DOHH2 (cell line): Measurements from ENCODE around the gene NPEPPS.
A peak's percentile ranks its signal among the peaks of the same experiment; 100 is the strongest.

Experiments
- H3F3A ChIP-seq: fragments of 200-600 bp; sonication (generic), shearing (Covaris generic); 2 replicates; pipeline ENCODE4 v1.6.0; 2016; ENCODE audit warnings: antibody characterized with exemption, mild to moderate bottlenecking; ENCODE audit not compliant: control insufficient read depth, insufficient read depth
- H3K27ac ChIP-seq: fragments of 200-600 bp; sonication (generic); 2 replicates; pipeline ENCODE4 v1.5.1; 2014; ENCODE audit warnings: low read depth, mild to moderate bottlenecking, low read length, moderate library complexity
- H3K27me3 ChIP-seq: fragments of 200-600 bp; sonication (generic); 2 replicates; pipeline ENCODE4 v1.6.1; 2014; ENCODE audit warnings: mild to moderate bottlenecking, low read length, mixed read lengths; ENCODE audit not compliant: control insufficient read depth
- H3K36me3 ChIP-seq: fragments of 200-600 bp; sonication (generic); 2 replicates; pipeline ENCODE4 v1.6.1; 2014; ENCODE audit warnings: mild to moderate bottlenecking, low read length, moderate library complexity, mixed read lengths; ENCODE audit not compliant: control insufficient read depth
- H3K4me1 ChIP-seq: fragments of 200-600 bp; sonication (generic); 2 replicates; pipeline ENCODE4 v1.6.1; 2014; ENCODE audit warnings: mild to moderate bottlenecking, low read length, mixed read lengths; ENCODE audit not compliant: control insufficient read depth
- H3K4me2 ChIP-seq: fragments of 200-600 bp; sonication (generic); 2 replicates; pipeline ENCODE4 v1.6.0; 2014; ENCODE audit warnings: mild to moderate bottlenecking, low read length, moderate library complexity
- H3K4me3 ChIP-seq: fragments of 200-600 bp; sonication (generic); 2 replicates; pipeline ENCODE4 v1.5.1; 2014; ENCODE audit warnings: mild to moderate bottlenecking, low read length, mixed read lengths
- H3K79me2 ChIP-seq: fragments of 200-600 bp; sonication (generic); 2 replicates; pipeline ENCODE4 v1.6.1; 2014; ENCODE audit warnings: mild to moderate bottlenecking, low read length, mixed read lengths; ENCODE audit not compliant: control insufficient read depth
- H3K9me2 ChIP-seq: fragments of 200-600 bp; sonication (generic); replicated peaks from 2 replicates; pipeline ENCODE4 v1.6.1; 2014; ENCODE audit warnings: mild to moderate bottlenecking, low read length, mixed read lengths; ENCODE audit not compliant: control insufficient read depth
- H3K9me3 ChIP-seq: fragments of 200-600 bp; sonication (generic); 2 replicates; pipeline ENCODE4 v1.6.1; 2014; ENCODE audit warnings: antibody characterized with exemption, low read length, mixed read lengths; ENCODE audit not compliant: control insufficient read depth, insufficient read depth
- H4K20me1 ChIP-seq: fragments of 200-600 bp; sonication (generic); 2 replicates; pipeline ENCODE4 v1.6.0; 2014; ENCODE audit warnings: low read depth, mild to moderate bottlenecking, antibody characterized with exemption, low read length, moderate library complexity; ENCODE audit not compliant: control insufficient read depth, insufficient read depth
- EZH2phosphoT487 ChIP-seq: fragments of 200-600 bp; sonication (generic); IDR thresholded peaks from 2 replicates; pipeline ENCODE4 v1.6.1; 2017; ENCODE audit warnings: borderline replicate concordance, mild to moderate bottlenecking, antibody characterized with exemption, low read length, moderate library complexity, mixed read lengths
- TF ChIP-seq, protein P1 (sequence below): fragments of 200-600 bp; sonication (generic); IDR thresholded peaks from one replicate; pipeline ENCODE4 v1.5.1; 2014; ENCODE audit warnings: antibody characterized with exemption, mild to moderate bottlenecking, low read depth, low read length; ENCODE audit not compliant: poor library complexity, severe bottlenecking

NPEPPS gene

DNA sequence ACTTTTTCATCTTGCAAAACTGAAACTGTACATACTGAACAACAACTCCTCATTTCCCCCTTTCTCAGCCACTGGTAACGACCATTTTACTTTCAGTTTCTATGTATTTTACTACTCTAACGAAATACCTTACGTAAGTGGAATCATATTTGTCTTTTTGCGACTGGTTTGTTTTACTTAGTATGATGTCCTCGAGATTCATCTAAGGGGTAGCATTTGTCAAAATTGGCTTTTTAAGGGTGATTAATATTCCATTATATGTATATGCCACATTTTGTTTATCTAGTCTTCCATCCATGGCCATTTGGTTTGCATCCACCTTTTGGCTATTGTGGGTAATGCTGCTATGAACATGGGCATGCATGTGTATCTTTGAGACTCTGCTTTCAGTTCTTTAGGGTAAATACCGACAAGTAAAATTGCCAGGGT lies 129.2 kb downstream of the NPEPPS start:
- no peaks in the 10 kb centered on the region for H3K9me3 ChIP-seq
- H3K27ac ChIP-seq = peak overlapping the region; percentile 60
- peaks cover 97% of the 10 kb centered on the region for H3K36me3 ChIP-seq
- peaks cover 35% of the 10 kb centered on the region for H4K20me1 ChIP-seq
- H3K9me2 ChIP-seq = no peaks in the 10 kb centered on the region
- H3K4me2 ChIP-seq = peak overlapping the region; percentile 52
- peaks cover 50% of the 10 kb centered on the region for H3F3A ChIP-seq
- H3K4me1 ChIP-seq = peaks cover 96% of the 10 kb centered on the region
- peaks cover 88% of the 10 kb centered on the region for H3K79me2 ChIP-seq
- H3K4me3 ChIP-seq = peak overlapping the region; percentile 51
- H3K27me3 ChIP-seq = no peaks in the 10 kb centered on the region
- TF ChIP-seq, protein P1, sequence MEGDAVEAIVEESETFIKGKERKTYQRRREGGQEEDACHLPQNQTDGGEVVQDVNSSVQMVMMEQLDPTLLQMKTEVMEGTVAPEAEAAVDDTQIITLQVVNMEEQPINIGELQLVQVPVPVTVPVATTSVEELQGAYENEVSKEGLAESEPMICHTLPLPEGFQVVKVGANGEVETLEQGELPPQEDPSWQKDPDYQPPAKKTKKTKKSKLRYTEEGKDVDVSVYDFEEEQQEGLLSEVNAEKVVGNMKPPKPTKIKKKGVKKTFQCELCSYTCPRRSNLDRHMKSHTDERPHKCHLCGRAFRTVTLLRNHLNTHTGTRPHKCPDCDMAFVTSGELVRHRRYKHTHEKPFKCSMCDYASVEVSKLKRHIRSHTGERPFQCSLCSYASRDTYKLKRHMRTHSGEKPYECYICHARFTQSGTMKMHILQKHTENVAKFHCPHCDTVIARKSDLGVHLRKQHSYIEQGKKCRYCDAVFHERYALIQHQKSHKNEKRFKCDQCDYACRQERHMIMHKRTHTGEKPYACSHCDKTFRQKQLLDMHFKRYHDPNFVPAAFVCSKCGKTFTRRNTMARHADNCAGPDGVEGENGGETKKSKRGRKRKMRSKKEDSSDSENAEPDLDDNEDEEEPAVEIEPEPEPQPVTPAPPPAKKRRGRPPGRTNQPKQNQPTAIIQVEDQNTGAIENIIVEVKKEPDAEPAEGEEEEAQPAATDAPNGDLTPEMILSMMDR = no peak
- no peak for TF ChIP-seq EZH2phosphoT487

DNA sequence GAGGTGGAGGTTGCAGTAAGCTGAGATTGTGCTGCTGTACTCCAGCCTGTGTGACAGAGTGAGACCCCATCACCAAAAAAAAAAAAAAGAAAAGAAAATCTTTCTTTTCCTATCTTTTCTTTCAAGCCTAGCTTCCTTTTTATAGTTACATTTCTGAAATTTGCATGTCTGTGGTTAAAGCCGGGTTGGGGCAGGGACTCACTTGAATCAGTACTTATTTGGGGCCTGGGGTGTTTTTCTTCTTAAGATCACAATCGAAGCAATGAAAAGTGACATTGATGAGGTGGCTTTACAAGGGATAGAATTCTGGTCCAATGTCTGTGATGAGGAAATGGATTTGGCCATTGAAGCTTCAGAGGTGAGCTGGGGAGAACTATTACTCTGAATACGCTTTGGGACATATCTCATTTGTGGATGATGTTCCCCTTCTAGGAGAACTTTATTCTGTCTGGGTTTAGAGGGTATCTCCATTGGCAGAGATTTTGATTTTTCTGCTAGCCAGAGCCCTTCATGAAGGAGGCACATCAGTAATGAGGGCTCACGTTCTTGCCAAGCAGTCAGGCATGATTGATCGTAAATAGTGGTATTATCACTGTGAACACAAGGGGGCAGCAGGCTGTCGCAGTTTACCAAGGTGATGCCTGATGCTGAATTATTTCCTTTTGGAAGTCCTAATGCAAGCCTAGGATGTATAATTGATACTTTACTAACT lies 133.2 kb downstream of the NPEPPS start:
- Histone ChIP-seq H3K9me2 (no peaks in the 10 kb centered on the region), H3F3A (peaks cover 41% of the 10 kb centered on the region), H3K36me3 (peaks cover 92% of the 10 kb centered on the region), H3K4me1 (peaks cover 57% of the 10 kb centered on the region), H3K4me3 (peak overlapping the region; percentile 56), H3K27ac (peak overlapping the region; percentile 83), H3K27me3 (no peaks in the 10 kb centered on the region), H3K79me2 (peaks cover 73% of the 10 kb centered on the region), H4K20me1 (peaks cover 19% of the 10 kb centered on the region), H3K9me3 (no peaks in the 10 kb centered on the region), H3K4me2 (peak overlapping the region; percentile 73)
- TF ChIP-seq EZH2phosphoT487 = no peak
- TF ChIP-seq, protein P1 = peak; percentile 96

DNA sequence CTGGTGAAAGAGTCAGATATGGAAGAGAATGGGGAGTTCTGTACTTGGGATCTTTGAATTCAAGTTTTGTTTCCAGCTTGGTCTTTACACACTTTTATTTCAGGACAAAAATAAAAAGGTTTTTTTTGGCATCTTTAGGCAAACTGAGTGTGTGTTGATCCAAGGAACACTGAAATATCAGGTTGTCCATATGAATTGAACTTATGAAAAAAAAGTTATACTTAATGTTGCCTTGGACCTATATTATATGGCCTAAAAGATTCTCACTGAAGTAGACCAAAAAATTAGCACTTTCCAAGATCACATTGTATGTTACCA lies 133.7 kb downstream of the NPEPPS start:
- Histone ChIP-seq H3K4me2 (peak overlapping the region; percentile 73; the same call in 1 of the 2 replicates), H4K20me1 (peaks cover 19% of the 10 kb centered on the region), H3K36me3 (peaks cover 94% of the 10 kb centered on the region), H3K9me3 (no peaks in the 10 kb centered on the region), H3F3A (peaks cover 37% of the 10 kb centered on the region), H3K27ac (peak overlapping the region; percentile 83; the same call in 1 of the 2 replicates), H3K9me2 (no peaks in the 10 kb centered on the region), H3K27me3 (no peaks in the 10 kb centered on the region), H3K4me1 (peaks cover 53% of the 10 kb centered on the region), H3K79me2 (peaks cover 74% of the 10 kb centered on the region), H3K4me3 (no peak overlapping the region)
- TF ChIP-seq, protein P1 = peak; percentile 22
- TF ChIP-seq EZH2phosphoT487 = no peak
